Ectodermal cell (in vitro differentiated cells): Measurements from ENCODE around the gene AK5.

Experiments
- H3K27ac ChIP-seq: 2 replicates; pipeline ENCODE4 v1.7.0; 2013; ENCODE audit warnings: mild to moderate bottlenecking, low read depth, low read length; ENCODE audit not compliant: insufficient read depth, poor library complexity, severe bottlenecking
- H3K27me3 ChIP-seq: 2 replicates; pipeline ENCODE4 v1.7.0; 2013; ENCODE audit warnings: mild to moderate bottlenecking, low read length; ENCODE audit not compliant: insufficient read depth, control insufficient read depth, poor library complexity, severe bottlenecking
- H3K36me3 ChIP-seq: one replicate; pipeline ENCODE4 v1.7.0; 2013; ENCODE audit warnings: low read length; ENCODE audit not compliant: control insufficient read depth, insufficient read depth
- H3K4me1 ChIP-seq: one replicate; pipeline ENCODE4 v1.7.0; 2013; ENCODE audit warnings: low read length; ENCODE audit not compliant: control insufficient read depth, insufficient read depth
- H3K4me3 ChIP-seq: 2 replicates; pipeline ENCODE4 v1.7.0; 2013; ENCODE audit warnings: low read depth, low read length, control low read depth; ENCODE audit not compliant: insufficient read depth
- H3K9me3 ChIP-seq: 2 replicates; pipeline ENCODE4 v1.7.0; 2013; ENCODE audit warnings: mild to moderate bottlenecking, low read length, moderate library complexity; ENCODE audit not compliant: control insufficient read depth
- WGBS, 2 experiments: methylation state at CpG; one replicate each; pipeline ENCODE4 v1.1.7; 2013; ENCODE audit warnings: missing lambda C conversion rate in 2 of 2; 5-methylcytosine and 5-hydroxymethylcytosine counted together

AK5 gene

GRCh38 chr1:77265180-77265579 is 16.6 kb upstream of the AK5 start:
- no peaks in the 10 kb centered on the region for H3K4me1 ChIP-seq
- H3K4me3 ChIP-seq: no peak overlapping the region
- H3K36me3 ChIP-seq: no peaks in the 10 kb centered on the region
- 13 to 25% methylated on average over 1 of the region's 1 CpG for WGBS, 2 experiments
- no peaks in the 10 kb centered on the region for H3K27me3 ChIP-seq
- no peak overlapping the region for H3K27ac ChIP-seq
- H3K9me3 ChIP-seq: no peaks in the 10 kb centered on the region

DNA sequence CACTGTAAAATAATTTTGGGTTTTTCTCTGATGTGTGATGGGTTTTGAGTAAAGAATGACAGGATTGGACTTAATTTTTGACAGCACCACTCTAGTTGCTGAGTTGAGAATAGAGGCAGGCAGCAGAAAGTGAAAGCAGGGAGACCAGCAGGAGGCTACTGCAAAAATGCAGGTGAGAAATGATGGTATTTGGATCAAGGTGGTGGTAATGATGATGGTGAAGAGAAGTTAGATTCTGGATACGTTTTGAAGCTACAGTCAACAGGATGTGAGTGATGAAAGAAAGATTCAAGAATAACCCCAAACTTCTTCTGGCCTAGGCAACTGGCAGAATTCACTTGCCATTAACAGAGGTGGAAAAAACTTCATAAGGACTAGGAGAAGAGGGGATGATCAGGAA is 14.8 kb upstream of the AK5 start:
- Histone ChIP-seq H3K27me3 (no peaks in the 10 kb centered on the region), H3K4me1 (no peaks in the 10 kb centered on the region), H3K9me3 (no peaks in the 10 kb centered on the region), H3K36me3 (no peaks in the 10 kb centered on the region), H3K27ac (no peak overlapping the region), H3K4me3 (no peak overlapping the region)
- WGBS, 2 experiments: 76 to 83% methylated on average over 1 of the region's 1 CpG

- H3K4me1 ChIP-seq: no peaks in the 10 kb centered on the region
- H3K4me3 ChIP-seq: no peak overlapping the region
- no peaks in the 10 kb centered on the region for H3K36me3 ChIP-seq
- no peak overlapping the region for H3K27ac ChIP-seq
- H3K27me3 ChIP-seq: no peaks in the 10 kb centered on the region
- no peaks in the 10 kb centered on the region for H3K9me3 ChIP-seq
Measured at GRCh38 chr1:77271852-77272580, 9.8 kb upstream of the AK5 start.

DNA sequence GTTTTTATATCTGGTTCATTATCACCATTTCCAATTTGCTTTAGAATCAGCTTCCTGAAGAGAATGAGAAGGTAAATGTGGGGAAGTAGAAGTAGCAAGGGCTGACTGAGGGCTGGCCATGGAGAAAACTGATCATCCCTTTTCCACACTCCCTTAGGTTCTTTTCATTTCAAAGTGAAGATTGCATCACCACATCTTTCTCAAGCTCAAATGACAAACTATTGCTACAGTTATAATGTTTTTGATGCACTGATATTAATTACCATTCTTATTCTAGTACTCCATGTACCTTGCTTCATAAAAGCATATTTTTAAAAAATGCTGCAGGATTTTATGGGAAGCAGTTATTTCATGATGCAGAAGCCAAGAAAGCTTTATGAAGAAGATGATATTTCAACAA is 7.9 kb upstream of the AK5 start:
- Histone ChIP-seq H3K27ac (no peak overlapping the region), H3K4me1 (no peaks in the 10 kb centered on the region), H3K9me3 (no peaks in the 10 kb centered on the region), H3K4me3 (no peak overlapping the region), H3K36me3 (no peaks in the 10 kb centered on the region), H3K27me3 (peaks cover 4% of the 10 kb centered on the region)

DNA sequence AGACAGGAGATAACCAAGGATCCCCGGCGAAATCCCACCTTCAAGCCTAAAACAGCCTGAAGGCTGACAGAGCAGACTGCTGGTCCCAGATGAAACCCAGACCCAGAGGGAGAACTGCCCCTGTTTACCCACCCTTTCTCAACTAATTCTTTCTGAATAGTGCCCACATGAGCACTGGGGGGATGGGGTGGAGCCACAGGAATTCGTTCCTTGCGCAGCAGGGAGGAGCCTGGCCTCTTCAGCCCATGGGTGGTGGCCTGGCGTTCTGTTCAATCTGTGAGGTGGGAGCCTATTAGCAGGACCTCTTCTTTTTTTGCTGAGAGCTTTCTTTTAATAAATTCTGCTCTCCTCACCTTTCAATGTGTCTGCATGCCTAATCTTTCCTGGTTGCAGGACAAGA is 6.6 kb upstream of the AK5 start:
- Histone ChIP-seq H3K9me3 (no peaks in the 10 kb centered on the region), H3K36me3 (no peaks in the 10 kb centered on the region), H3K27ac (no peak overlapping the region), H3K4me1 (no peaks in the 10 kb centered on the region), H3K27me3 (peaks cover 13% of the 10 kb centered on the region), H3K4me3 (no peak overlapping the region)
- 80 to 83% methylated on average over 5 of the region's 5 CpGs for WGBS, 2 experiments

DNA sequence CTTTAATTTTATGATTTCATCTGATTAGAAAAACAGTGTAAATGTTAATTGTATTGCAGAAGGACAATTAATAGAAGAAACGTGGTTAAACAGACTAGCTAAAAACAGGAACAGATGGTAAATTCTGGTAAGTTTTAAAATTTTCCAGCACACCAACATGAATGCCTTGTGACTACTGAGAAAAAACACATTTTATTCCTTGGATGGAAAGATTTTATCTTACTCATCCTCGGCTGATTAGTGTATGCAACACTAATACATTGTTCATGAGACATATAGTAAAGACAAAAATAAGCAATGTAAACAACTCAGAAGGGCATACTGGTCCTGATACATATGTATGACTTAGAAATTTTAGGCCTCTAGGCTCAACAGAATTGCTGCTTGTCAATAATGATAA is 4.9 kb upstream of the AK5 start:
- Histone ChIP-seq H3K4me3 (no peak overlapping the region), H3K27ac (no peak overlapping the region), H3K4me1 (no peaks in the 10 kb centered on the region), H3K36me3 (no peaks in the 10 kb centered on the region), H3K9me3 (no peaks in the 10 kb centered on the region), H3K27me3 (peaks cover 30% of the 10 kb centered on the region)
- WGBS, 2 experiments: 94 to 100% methylated on average over 1 to 2 of the region's 2 CpGs

- Histone ChIP-seq H3K27me3 (peaks cover 59% of the 10 kb centered on the region), H3K27ac (no peak overlapping the region), H3K9me3 (no peaks in the 10 kb centered on the region), H3K4me3 (no peak overlapping the region), H3K36me3 (no peaks in the 10 kb centered on the region), H3K4me1 (no peaks in the 10 kb centered on the region)
- 93% methylated on average over 2 of the region's 2 CpGs for WGBS, 2 experiments
Measured at GRCh38 chr1:77279929-77280328, 1.9 kb upstream of the AK5 start.

DNA sequence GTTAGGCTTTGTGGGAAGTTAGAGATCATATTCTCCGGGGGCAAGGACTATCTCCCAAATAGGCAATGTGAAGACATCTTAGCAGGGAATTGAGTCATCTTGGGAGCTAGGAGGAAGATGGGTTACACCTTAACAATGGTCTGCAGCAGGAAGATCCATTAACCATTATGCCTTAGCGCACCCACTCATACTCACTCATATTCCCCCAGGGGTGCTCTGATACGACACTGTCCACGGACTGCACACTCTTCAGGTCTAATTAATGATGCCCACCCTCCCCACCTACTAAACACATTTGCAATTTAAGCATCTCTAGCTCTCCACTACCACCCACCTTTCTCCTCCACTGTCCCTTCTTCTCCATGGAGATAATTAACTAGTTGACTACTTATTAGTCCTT is 857 bp upstream of the AK5 start:
- Histone ChIP-seq H3K27ac (no peak overlapping the region), H3K36me3 (no peaks in the 10 kb centered on the region), H3K9me3 (no peaks in the 10 kb centered on the region), H3K27me3 (peaks cover 59% of the 10 kb centered on the region), H3K4me3 (no peak overlapping the region), H3K4me1 (no peaks in the 10 kb centered on the region)
- 85 to 91% methylated on average over 4 of the region's 4 CpGs for WGBS, 2 experiments

DNA sequence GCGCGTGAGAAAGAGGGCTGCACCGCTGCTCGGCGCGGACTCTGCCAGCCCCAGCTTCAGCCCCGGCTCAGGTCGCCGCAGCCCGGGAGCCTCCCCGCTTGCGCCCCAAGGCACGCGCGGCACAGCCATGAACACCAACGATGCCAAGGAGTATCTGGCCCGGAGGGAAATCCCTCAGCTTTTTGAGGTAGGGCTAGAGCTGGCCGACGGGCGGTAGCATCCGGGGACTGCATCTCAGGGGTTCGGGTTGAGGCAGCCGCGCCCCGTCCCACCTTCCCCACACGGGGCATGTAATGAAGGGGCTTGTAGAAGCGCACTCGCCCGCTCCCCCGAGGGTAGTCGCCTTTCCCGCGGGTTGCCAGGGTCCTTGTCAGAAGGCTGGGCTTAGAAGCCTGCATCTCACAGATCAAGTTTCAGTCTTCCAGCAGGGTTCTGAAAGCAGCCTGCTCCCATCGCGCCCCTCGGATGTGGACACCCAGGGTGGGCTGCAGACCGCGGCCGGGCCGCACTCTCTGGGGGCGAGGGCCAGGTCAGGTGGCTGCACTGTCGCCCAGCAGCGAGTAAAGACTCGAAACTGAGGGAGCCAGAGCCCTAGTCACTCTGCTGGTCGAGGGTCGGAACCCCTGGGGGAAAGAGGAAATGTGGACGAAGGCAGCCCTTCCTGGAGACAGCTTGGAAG is 507 bp downstream of the AK5 start:
- no peaks in the 10 kb centered on the region for H3K9me3 ChIP-seq
- WGBS, 2 experiments: 0% methylated on average over 47 of the region's 47 CpGs
- peaks cover 59% of the 10 kb centered on the region for H3K27me3 ChIP-seq
- H3K4me3 ChIP-seq: peak overlapping the region; percentile 57
- H3K27ac ChIP-seq: no peak overlapping the region
- no peaks in the 10 kb centered on the region for H3K36me3 ChIP-seq
- no peaks in the 10 kb centered on the region for H3K4me1 ChIP-seq

GRCh38 chr1:77282866-77283539 is 1.2 kb downstream of the AK5 start:
- Histone ChIP-seq H3K4me3 (peak overlapping the region; percentile 57), H3K4me1 (no peaks in the 10 kb centered on the region), H3K36me3 (no peaks in the 10 kb centered on the region), H3K27me3 (peaks cover 59% of the 10 kb centered on the region), H3K27ac (no peak overlapping the region), H3K9me3 (no peaks in the 10 kb centered on the region)
- WGBS, 2 experiments: 2% methylated on average over 20 to 22 of the region's 22 CpGs
